ENCODE data around the gene ATAT1.
"Not testable (repeated sequence)": the region's sequence is repeated elsewhere in the genome, so short reads cannot be mapped to it uniquely, and the experiment has no call there.

Gene ATAT1

GRCh38 chr6:30654798-30655742 lies 28.4 kb downstream of the ATAT1 start:
- no peak for DNase-seq

- DNase-seq: no peak
Observed at GRCh38 chr6:30655743-30656094, 29.0 kb downstream of the ATAT1 start.

- DNase-seq: no peak
Observed at GRCh38 chr6:30656513-30656912, 29.8 kb downstream of the ATAT1 start.

- DNase-seq: no peak
Observed at GRCh38 chr6:30657454-30657853, 30.8 kb downstream of the ATAT1 start.

- not testable (repeated sequence) for DNase-seq
Observed at GRCh38 chr6:30657922-30658321, 31.2 kb downstream of the ATAT1 start.

- no peak for DNase-seq
Observed at GRCh38 chr6:30664994-30665767, 38.5 kb downstream of the ATAT1 start.

GRCh38 chr6:30666300-30666699 lies 39.6 kb downstream of the ATAT1 start:
- not testable (repeated sequence) for DNase-seq

- no peak for DNase-seq
Observed at GRCh38 chr6:30670760-30671527, 44.3 kb downstream of the ATAT1 start.

- DNase-seq: peak; percentile 97
Observed at GRCh38 chr6:30672445-30673253, 46.0 kb downstream of the ATAT1 start, which contains the start of gene DHX16. Gene DHX16, minus strand, starts transcription at chr6:30673006. Its CDS starts 165 bp downstream, at chr6:30672841.

GRCh38 chr6:30676660-30677285 lies 50.1 kb downstream of the ATAT1 start:
- no peak for DNase-seq

- DNase-seq: peak; percentile 88
Observed at GRCh38 chr6:30678964-30679726, 52.5 kb downstream of the ATAT1 start.

- DNase-seq: no peak
Observed at GRCh38 chr6:30679765-30680535, 53.3 kb downstream of the ATAT1 start.

GRCh38 chr6:30681766-30682142 lies 55.1 kb downstream of the ATAT1 start:
- no peak for DNase-seq

GRCh38 chr6:30682143-30683117 lies 55.8 kb downstream of the ATAT1 start:
- peak; percentile 79 for DNase-seq

GRCh38 chr6:30683183-30683979 lies 56.7 kb downstream of the ATAT1 start:
- DNase-seq: no peak

- DNase-seq: no peak
Observed at GRCh38 chr6:30683980-30684338, 57.3 kb downstream of the ATAT1 start.

- DNase-seq: peak; percentile 43
Observed at GRCh38 chr6:30684386-30685156, 57.9 kb downstream of the ATAT1 start.

Data from right hindlimb (tissue), 1 donor.